ENCODE measurements around the gene CFTR.

- TF ChIP-seq CTCF (IDR thresholded peaks at IDR 0.05; ENCODE audit: borderline replicate concordance, extremely low read depth, low read length, poor library complexity, severe bottlenecking) (no peak), EZH2 (IDR thresholded peaks at IDR 0.05; ENCODE audit: borderline replicate concordance, low read depth, low read length, severe bottlenecking) (no peak)
Measured at GRCh38 chr7:117492649-117493048, 12.8 kb downstream of the CFTR start.

Data from DND-41 (cell line).